Neural cell (in vitro differentiated cells): ENCODE measurements around the gene KHK. TPM values are rescaled to one million over a fixed set of nuclear protein-coding genes. Genes with fewer than 3 reads are reported as not detected.

Source experiments
- H2AFZ ChIP-seq: fragments of 200-600, 300-800 bp; sonication (generic), shearing (Covaris generic); 2 replicates; pipeline ENCODE4 v1.6.0; 2014; ENCODE audit warnings: low read depth, mild to moderate bottlenecking, antibody characterized with exemption, low read length, moderate library complexity
- H3F3A ChIP-seq: fragments of 200-600 bp; shearing (Covaris generic); 2 replicates; pipeline ENCODE4 v1.6.1; 2016; ENCODE audit warnings: mild to moderate bottlenecking, moderate library complexity, mixed read lengths, antibody characterized with exemption, low read length; ENCODE audit not compliant: insufficient read depth, poor library complexity, severe bottlenecking
- H3K27ac ChIP-seq: fragments of 200-600, 300-800 bp; sonication (generic), shearing (Covaris generic); 2 replicates; pipeline ENCODE4 v1.5.1; 2014; ENCODE audit warnings: mild to moderate bottlenecking, low read length, moderate library complexity
- H3K27me3 ChIP-seq: fragments of 300-800, 200-600 bp; sonication (generic), shearing (Covaris generic); 2 replicates; pipeline ENCODE4 v1.6.0; 2014; ENCODE audit warnings: mild to moderate bottlenecking, low read depth, low read length, moderate library complexity; ENCODE audit not compliant: insufficient read depth
- H3K36me3 ChIP-seq: fragments of 300-800, 200-600 bp; sonication (generic), shearing (Covaris generic); 2 replicates; pipeline ENCODE4 v1.5.1; 2014; ENCODE audit warnings: mild to moderate bottlenecking, antibody characterized with exemption, low read length, moderate library complexity; ENCODE audit not compliant: insufficient read depth
- H3K4me2 ChIP-seq: fragments of 300-800, 200-600 bp; sonication (generic), shearing (Covaris generic); 2 replicates; pipeline ENCODE4 v1.6.0; 2014; ENCODE audit warnings: mild to moderate bottlenecking, low read length
- H3K4me3 ChIP-seq: fragments of 300-800, 200-600 bp; sonication (generic), shearing (Covaris generic); 2 replicates; pipeline ENCODE4 v1.5.1; 2014; ENCODE audit warnings: mild to moderate bottlenecking, low read length, moderate library complexity
- H3K79me2 ChIP-seq: fragments of 200-600 bp; shearing (Covaris generic); replicated peaks from 2 replicates; pipeline ENCODE4 v1.6.0; 2014; ENCODE audit warnings: mild to moderate bottlenecking, low read length, moderate library complexity; ENCODE audit not compliant: insufficient read depth
- H3K9ac ChIP-seq: fragments of 300-800, 200-600 bp; sonication (generic), shearing (Covaris generic); 2 replicates; pipeline ENCODE4 v1.6.1; 2016; ENCODE audit warnings: mild to moderate bottlenecking, low read length, mixed read lengths
- H3K9me2 ChIP-seq: fragments of 200-600 bp; shearing (Covaris generic); 2 replicates; pipeline ENCODE4 v1.6.1; 2016; ENCODE audit warnings: mild to moderate bottlenecking, low read length, mixed read lengths; ENCODE audit not compliant: insufficient read depth
- H3K9me3 ChIP-seq: fragments of 200-600, 300-800 bp; sonication (generic), shearing (Covaris generic); 2 replicates; pipeline ENCODE4 v1.6.1; 2016; ENCODE audit warnings: mild to moderate bottlenecking, mixed run types, low read length, moderate library complexity, mixed read lengths
- H4K20me1 ChIP-seq: fragments of 200-600 bp; shearing (Covaris generic); 2 replicates; pipeline ENCODE4 v1.6.1; 2016; ENCODE audit warnings: mild to moderate bottlenecking, mixed run types; ENCODE audit not compliant: insufficient read depth
- EP300 ChIP-seq: fragments of 450-650 bp; conservative IDR thresholded peaks from 2 replicates; pipeline ENCODE4 v1.6.1; 2014; ENCODE audit warnings: antibody characterized with exemption, mild to moderate bottlenecking, moderate library complexity; ENCODE audit not compliant: poor library complexity, severe bottlenecking
- EZH2 ChIP-seq: fragments of 200-600, 300-800 bp; shearing (Covaris generic), sonication (generic); IDR thresholded peaks from 2 replicates; pipeline ENCODE4 v1.6.1; 2014; ENCODE audit warnings: antibody characterized with exemption, low read length, borderline replicate concordance, mild to moderate bottlenecking; ENCODE audit not compliant: insufficient read depth, poor library complexity, severe bottlenecking
- MXI1 ChIP-seq: fragments of 450-650 bp; conservative IDR thresholded peaks from 2 replicates; pipeline ENCODE4 v1.6.1; 2014; ENCODE audit warnings: antibody characterized with exemption, mild to moderate bottlenecking; ENCODE audit not compliant: poor library complexity, severe bottlenecking
- POLR2AphosphoS5 ChIP-seq: IDR thresholded peaks from 2 replicates; pipeline ENCODE4 v1.6.1; 2012
- RAD21 ChIP-seq: fragments of 450-650 bp; conservative IDR thresholded peaks from 2 replicates; pipeline ENCODE4 v1.6.1; 2014; ENCODE audit warnings: antibody characterized with exemption, mild to moderate bottlenecking, moderate library complexity
- SMC3 ChIP-seq: fragments of 450-650 bp; conservative IDR thresholded peaks from 2 replicates; pipeline ENCODE4 v1.6.1; 2014; ENCODE audit warnings: antibody characterized with exemption, mild to moderate bottlenecking, moderate library complexity; ENCODE audit not compliant: poor library complexity
- TAF1 ChIP-seq: IDR thresholded peaks from 2 replicates; pipeline ENCODE4 v1.6.1; 2012; ENCODE audit warnings: low read depth
- polyA plus RNA-seq: library from polyadenylated mRNA; depleted of rRNA; stranded (reverse); fragments of >200 nt; gene quantifications from 2 replicates; pipeline ENCODE4 v1.2.3, GENCODE V29; 2014
- TF ChIP-seq, protein P1 (sequence below): IDR thresholded peaks from 2 replicates; pipeline ENCODE4 v1.6.1; 2012; ENCODE audit warnings: borderline replicate concordance
- TF ChIP-seq, protein P2 (sequence below): fragments of 450-650 bp; IDR thresholded peaks from 2 replicates; pipeline ENCODE4 v1.5.1; 2014; ENCODE audit warnings: antibody characterized with exemption, mild to moderate bottlenecking, moderate library complexity; ENCODE audit not compliant: poor library complexity, severe bottlenecking

KHK gene
- polyA plus RNA-seq, 1 donor from 2014 or later: 4.1 TPM

DNA sequence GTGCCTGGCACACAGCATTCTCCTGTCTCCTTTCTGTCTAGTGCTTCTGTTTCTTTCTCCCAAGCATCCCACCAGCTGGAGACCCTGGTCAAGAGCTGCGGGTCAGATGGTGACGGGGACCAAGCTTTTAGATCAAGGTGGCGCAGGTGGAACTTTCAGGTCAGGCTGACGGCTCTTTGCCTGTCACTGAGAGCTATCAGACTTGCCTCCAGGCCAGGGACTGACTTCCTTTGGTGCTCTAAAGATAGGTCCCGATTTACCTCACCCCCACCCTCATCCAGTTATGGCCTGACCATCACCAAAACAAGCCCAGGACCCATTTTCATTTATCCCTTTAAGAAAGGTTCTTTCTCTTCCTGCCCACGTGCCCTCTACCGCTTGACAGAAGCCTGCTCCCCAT is 9.3 kb upstream of the KHK start:
- Histone ChIP-seq H3F3A (no peaks in the 10 kb centered on the region), H3K4me3 (no peak overlapping the region), H3K79me2 (no peaks in the 10 kb centered on the region), H3K9me2 (no peaks in the 10 kb centered on the region), H3K27ac (no peak overlapping the region), H3K27me3 (no peaks in the 10 kb centered on the region), H3K9ac (no peak overlapping the region), H3K36me3 (no peaks in the 10 kb centered on the region), H4K20me1 (no peaks in the 10 kb centered on the region), H3K9me3 (no peaks in the 10 kb centered on the region), H3K4me2 (no peak overlapping the region), H2AFZ (no peak overlapping the region)
- TF ChIP-seq POLR2AphosphoS5 (no peak), TAF1 (no peak), EP300 (no peak), MXI1 (no peak), SMC3 (no peak), RAD21 (no peak), EZH2 (no peak)
- TF ChIP-seq, protein P1, sequence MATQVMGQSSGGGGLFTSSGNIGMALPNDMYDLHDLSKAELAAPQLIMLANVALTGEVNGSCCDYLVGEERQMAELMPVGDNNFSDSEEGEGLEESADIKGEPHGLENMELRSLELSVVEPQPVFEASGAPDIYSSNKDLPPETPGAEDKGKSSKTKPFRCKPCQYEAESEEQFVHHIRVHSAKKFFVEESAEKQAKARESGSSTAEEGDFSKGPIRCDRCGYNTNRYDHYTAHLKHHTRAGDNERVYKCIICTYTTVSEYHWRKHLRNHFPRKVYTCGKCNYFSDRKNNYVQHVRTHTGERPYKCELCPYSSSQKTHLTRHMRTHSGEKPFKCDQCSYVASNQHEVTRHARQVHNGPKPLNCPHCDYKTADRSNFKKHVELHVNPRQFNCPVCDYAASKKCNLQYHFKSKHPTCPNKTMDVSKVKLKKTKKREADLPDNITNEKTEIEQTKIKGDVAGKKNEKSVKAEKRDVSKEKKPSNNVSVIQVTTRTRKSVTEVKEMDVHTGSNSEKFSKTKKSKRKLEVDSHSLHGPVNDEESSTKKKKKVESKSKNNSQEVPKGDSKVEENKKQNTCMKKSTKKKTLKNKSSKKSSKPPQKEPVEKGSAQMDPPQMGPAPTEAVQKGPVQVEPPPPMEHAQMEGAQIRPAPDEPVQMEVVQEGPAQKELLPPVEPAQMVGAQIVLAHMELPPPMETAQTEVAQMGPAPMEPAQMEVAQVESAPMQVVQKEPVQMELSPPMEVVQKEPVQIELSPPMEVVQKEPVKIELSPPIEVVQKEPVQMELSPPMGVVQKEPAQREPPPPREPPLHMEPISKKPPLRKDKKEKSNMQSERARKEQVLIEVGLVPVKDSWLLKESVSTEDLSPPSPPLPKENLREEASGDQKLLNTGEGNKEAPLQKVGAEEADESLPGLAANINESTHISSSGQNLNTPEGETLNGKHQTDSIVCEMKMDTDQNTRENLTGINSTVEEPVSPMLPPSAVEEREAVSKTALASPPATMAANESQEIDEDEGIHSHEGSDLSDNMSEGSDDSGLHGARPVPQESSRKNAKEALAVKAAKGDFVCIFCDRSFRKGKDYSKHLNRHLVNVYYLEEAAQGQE: no peak
- TF ChIP-seq, protein P2, sequence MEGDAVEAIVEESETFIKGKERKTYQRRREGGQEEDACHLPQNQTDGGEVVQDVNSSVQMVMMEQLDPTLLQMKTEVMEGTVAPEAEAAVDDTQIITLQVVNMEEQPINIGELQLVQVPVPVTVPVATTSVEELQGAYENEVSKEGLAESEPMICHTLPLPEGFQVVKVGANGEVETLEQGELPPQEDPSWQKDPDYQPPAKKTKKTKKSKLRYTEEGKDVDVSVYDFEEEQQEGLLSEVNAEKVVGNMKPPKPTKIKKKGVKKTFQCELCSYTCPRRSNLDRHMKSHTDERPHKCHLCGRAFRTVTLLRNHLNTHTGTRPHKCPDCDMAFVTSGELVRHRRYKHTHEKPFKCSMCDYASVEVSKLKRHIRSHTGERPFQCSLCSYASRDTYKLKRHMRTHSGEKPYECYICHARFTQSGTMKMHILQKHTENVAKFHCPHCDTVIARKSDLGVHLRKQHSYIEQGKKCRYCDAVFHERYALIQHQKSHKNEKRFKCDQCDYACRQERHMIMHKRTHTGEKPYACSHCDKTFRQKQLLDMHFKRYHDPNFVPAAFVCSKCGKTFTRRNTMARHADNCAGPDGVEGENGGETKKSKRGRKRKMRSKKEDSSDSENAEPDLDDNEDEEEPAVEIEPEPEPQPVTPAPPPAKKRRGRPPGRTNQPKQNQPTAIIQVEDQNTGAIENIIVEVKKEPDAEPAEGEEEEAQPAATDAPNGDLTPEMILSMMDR: no peak

DNA sequence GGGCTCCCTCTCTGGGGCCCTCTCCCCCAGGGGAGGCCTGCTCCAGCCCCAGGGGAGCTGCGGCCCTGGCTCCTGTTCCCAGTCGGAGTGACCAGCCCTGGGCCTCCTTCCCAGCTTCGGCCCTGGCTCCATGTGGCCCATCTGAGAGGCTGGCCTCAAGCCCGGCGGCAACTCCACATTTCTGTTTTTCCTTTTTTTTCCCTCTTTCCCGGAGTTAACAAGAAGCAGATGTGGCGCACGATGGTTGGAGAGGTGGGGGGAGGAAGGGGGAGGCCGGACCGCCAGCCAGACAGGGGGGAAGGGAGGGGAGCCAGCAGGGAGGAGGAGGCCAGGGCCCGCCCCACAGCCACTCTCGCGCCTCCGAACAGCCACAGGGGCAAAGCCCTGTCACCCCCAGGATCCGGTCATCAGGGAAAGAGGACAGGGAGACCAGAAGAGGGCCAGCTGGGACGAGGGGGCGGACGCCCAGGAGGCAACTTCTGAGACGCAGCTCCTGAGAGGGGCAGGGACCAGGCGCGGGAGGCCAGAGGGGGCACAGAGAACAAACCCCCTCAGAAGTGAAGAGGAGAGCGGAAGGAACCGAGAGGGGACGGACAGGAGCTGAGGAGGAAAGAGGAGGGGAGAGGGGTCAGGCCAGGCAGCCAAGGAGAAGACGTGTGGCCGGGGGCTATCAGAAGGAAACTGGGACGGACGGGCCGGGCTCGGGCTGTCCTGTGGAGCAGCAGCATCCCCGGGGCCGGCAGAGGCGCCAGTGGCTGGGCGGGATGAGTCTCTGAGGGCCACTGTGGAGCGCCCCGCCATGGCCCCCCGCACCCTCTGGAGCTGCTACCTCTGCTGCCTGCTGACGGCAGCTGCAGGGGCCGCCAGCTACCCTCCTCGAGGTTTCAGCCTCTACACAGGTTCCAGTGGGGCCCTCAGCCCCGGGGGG is 8.0 kb upstream of the KHK start, which contains the start of gene EMILIN1:
Gene EMILIN1, plus strand, starts transcription at position 349 of the 928 bp plus-strand sequence. Its CDS starts 451 bp downstream, at position 800.
- Histone ChIP-seq H3F3A (no peaks in the 10 kb centered on the region), H3K36me3 (no peaks in the 10 kb centered on the region), H2AFZ (no peak within 1 kb of the TSS), H3K4me3 (no peak within 1 kb of the TSS), H3K9me3 (no peaks in the 10 kb centered on the region), H3K9me2 (no peaks in the 10 kb centered on the region), H3K79me2 (no peaks in the 10 kb centered on the region), H3K4me2 (no peak within 1 kb of the TSS), H3K27me3 (no peaks in the 10 kb centered on the region), H3K27ac (no peak within 1 kb of the TSS), H3K9ac (no peak within 1 kb of the TSS), H4K20me1 (no peaks in the 10 kb centered on the region)
- no peak for TF ChIP-seq POLR2AphosphoS5
- TF ChIP-seq SMC3: no peak
- TF ChIP-seq EZH2: no peak
- TF ChIP-seq EP300: no peak
